GM18517 (cell line): ENCODE results near the gene ARHGEF25.
A peak's percentile ranks its signal among the peaks of the same experiment; 100 is the strongest.
"Not testable (repeated sequence)": the region's sequence is repeated elsewhere in the genome, so short reads cannot be mapped to it uniquely, and the experiment has no call there.

ENCODE experiments used
- ATAC-seq: cut with Tn5 transposase; IDR thresholded peaks from one replicate; pipeline ENCODE4 v1.9.1; 2021; ENCODE audit warnings: mild to moderate bottlenecking, moderate library complexity; ENCODE audit not compliant: unreplicated experiment

The ARHGEF25 gene

GRCh38 chr12:57607958-57608663, 3.1 kb upstream of the ARHGEF25 start:
- ATAC-seq: no peak

GRCh38 chr12:57609101-57609780, 2.0 kb upstream of the ARHGEF25 start:
- ATAC-seq: no peak

GRCh38 chr12:57609781-57610553, 1.3 kb upstream of the ARHGEF25 start:
- no peak for ATAC-seq

DNA sequence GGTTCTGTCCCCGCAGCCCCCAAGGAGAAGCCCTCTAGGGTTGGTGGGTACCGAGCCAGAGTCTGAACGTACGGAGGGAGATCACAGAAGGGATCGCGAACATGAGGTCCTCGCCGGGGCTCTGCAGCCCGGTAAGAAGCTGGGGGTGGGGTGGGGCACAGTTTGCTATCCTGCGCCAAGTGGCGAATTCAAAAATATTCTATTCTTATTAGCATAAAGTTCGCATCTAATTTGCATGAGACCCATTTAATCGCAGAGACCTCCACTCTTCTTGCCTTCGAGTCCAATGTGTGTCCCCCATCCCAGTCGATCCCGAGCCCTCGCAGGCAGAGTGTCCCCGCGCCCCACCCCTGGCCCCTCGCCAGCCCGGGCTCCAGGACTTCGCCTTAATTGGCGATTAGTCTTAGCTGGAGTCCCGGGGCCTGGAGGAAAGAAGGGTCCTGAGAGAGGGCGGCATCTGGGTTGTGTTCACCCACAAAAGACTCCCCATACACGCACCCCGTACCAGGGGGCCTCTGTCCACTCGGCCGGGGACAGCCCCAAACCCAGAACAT, 604 bp upstream of the ARHGEF25 start:
- ATAC-seq: no peak

GRCh38 chr12:57611827-57612710, 834 bp downstream of the ARHGEF25 start:
- no peak for ATAC-seq

DNA sequence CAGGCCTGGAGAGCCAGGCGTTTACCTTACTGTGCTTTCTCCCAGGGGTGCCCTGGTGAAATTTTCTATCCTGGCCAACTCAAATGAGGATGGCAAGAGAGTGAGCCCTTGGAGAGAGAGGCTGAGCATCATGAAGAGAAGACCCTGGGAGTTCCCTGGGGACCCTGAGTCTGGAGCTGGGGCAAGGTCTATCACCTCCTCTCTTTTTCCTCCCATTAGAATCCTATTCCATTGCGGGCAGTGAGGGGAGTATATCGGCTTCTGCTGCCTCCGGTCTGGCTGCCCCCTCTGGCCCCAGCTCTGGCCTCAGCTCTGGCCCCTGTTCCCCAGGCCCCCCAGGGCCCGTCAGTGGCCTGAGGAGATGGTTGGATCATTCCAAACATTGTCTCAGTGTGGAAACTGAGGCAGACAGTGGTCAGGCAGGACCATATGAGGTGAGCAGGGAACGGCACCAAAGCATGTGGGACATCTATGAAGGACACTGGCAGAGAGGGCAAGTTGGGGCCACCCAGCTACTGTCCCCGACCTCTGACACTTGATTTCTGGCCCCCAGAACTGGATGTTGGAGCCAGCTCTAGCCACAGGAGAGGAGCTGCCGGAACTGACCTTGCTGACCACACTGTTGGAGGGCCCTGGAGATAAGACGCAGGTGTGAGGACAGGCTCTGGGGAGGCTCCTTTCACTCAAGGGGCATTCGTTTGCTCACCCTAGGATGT, 1.6 kb downstream of the ARHGEF25 start:
- no peak for ATAC-seq

DNA sequence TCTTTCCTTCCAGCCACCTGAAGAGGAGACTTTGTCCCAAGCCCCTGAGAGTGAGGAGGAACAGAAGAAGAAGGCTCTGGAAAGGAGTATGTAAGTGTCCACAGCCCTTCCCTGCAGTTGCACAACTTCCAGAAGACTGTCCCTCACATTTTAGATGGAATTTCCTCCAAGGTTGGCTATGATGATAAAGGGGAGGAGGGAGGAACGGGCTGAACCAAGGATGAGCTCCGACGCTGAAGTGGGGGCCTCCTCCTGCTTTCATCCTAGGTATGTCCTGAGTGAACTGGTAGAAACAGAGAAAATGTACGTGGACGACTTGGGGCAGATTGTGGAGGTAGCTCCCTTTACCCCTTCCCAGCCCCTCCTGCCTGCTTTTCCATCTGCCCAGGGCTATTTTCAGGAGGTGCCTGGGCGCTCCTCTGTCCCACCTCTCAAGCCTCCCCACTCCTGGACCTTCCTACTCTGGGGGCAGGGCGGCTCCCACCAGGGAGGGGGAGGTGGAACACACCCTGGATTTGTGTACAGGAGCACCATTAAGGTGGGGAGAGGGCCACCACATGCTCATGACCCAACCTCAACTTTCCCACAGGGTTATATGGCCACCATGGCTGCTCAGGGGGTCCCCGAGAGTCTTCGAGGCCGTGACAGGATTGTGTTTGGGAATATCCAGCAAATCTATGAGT, 2.3 kb downstream of the ARHGEF25 start:
- ATAC-seq: no peak

DNA sequence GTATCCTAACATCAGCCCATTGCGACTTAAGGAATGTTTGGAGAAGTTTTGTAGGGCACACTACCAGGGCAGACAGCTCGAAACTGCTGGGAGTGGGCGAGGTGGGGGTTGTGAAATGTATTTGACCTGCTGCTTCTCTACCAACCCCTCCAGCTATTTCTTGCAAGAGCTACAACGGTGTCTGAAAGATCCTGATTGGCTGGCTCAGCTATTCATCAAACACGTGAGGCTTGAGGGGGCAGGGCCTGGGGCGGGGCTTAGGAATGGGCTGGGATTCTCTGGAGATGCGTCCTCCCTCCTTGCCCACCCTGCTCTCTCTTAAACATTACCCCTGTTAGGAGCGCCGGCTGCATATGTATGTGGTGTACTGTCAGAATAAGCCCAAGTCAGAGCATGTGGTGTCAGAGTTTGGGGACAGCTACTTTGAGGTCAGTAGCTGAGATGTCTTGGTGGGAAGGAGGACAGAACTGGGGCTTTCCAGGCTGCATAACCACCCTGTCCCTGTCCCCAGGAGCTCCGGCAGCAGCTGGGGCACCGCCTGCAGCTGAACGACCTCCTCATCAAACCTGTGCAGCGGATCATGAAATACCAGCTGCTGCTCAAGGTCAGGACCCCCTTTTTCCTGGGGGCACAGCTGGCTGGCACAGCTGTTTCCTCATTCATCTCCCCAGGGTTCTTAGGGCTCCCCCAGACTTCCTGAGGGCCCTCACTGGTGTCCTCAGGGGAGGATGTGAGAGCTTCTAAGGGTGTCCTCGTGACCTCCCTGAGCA, 3.1 kb downstream of the ARHGEF25 start:
- ATAC-seq: peak; percentile 46

GRCh38 chr12:57614948-57615500, 3.8 kb downstream of the ARHGEF25 start:
- ATAC-seq: no peak

DNA sequence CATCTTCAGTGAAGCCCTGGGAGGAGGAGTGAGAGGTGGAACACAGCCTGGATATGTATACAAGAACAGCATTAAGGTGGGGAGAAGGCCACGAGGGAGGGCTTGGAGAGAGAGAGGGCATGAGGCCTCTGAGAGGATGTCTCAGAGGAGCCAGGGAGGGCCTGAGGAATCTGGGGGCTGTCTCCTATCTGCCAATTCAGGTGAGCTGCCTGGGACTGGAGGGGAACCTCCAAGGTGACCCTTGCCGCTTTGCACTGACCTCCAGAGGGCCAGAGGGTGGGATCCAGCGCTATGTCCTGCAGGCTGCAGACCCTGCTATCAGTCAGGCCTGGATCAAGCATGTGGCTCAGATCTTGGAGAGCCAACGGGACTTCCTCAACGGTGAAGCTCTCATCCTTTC, 4.4 kb downstream of the ARHGEF25 start:
- no peak for ATAC-seq

DNA sequence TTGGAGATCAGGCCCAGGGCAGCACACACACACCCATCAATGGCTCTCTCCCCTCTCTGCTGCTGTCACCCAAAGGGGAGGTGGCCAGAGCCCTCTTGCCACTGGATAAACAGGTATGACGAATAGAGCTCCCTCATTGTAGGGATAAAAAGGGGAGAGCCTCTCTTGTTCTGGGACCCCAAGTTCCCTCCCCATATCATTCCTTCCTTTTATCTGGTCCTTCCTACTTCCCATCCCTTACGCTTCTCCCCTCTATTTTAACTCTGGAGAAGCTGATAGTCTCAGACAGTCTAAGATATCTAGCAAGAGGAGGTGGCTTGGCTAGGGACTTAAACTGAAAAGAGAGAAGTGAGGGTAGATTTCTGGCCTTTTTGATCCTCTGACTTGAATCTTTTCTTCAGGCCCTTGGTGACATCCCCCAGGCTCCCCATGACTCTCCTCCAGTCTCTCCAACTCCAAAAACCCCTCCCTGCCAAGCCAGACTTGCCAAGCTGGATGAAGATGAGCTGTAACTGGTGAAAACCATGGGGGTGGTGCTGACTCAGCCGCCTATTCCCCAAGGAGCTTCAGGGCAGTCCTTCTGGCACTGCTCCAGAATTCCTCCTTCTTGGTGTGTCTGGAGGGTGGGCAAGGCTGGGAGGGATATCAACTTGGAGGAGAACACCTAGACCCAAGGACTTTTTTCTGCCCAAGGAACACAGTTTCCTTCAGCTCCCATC, 5.3 kb downstream of the ARHGEF25 start:
- no peak for ATAC-seq

GRCh38 chr12:57617942-57618341, 6.7 kb downstream of the ARHGEF25 start:
- ATAC-seq: no peak

DNA sequence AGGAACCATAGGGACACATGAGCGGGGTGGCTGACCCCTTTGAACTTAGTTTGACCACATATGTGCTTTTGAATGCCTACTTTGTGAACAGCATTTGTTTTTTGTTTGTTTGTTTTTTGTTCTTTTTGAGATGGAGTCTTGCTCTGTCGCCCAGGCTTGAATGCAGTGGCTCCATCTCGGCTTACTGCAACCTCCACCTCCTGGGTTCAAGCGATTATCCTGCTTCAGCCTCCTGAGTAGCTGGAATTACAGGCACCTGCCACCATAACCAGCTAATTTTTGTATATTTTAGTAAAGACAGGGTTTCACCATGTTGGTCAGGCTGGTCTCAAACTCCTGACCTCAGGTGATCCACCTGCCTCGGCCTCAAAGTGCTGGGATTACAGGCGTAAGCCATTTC, 7.2 kb downstream of the ARHGEF25 start:
- ATAC-seq: not testable (repeated sequence)

DNA sequence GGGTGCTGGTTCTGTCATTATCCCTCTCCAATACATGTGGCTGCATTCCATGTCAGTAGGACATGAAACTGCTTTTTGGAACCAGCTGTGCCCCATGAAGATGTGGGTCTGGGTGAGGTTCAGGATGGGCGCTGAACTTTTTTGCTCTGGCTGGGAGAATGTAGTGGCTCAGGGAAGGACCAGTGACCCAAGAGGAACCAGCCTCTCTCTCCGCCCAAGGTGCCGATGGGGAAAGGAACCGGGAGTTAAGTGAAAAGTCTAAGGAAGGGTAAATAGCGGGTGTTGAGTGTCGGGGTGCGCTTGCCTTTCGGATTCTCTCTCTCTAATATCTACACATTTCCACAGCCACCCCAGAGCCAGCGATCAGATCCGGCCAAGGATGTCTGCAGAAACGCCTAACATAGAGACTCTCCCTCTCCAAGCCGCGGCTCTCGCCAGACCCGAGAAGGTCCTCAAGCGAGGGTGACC, 7.8 kb downstream of the ARHGEF25 start:
- no peak for ATAC-seq

DNA sequence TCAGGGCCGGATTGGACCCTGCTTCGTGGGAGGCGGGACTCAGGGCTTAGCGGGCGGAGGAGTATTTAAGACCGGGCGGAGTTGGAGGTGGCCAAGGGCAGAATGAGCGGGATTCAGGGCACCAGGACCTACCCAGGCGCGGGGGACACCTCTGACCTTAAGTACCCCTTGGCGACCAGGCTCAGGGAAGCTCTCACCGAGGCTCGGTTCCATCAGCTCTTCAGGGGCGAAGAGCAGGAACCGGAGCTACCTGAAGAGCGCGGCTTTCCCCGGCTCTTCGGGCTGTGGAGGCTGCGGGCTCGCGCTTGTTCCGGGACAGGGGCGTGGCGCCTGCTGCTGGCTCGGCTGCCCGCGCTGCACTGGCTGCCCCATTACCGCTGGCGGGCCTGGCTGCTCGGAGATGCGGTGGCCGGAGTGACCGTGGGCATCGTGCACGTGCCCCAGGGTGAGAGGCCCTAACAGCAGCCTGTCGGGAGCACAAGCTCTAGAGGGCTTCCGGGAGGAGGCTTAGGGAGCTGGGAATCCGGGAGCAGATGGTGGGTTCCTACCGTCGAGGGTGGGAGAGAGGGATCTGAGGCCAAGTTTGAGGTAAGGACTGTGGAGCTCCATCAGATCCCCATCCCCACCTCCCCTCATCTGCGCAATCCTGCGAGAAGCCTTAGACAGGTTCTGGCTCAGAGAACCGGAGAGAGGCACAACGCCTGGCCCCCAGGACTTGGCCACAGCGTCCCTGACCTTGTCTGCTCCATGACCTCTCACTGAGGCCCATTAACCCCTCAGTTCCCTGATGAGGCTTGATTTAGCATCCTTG, 8.4 kb downstream of the ARHGEF25 start:
- no peak for ATAC-seq

GRCh38 chr12:57620245-57620935, 9.2 kb downstream of the ARHGEF25 start:
- no peak for ATAC-seq
